Testis (tissue), 2 donors: ENCODE results near the gene SLC34A1.

ENCODE experiments used
- CTCF ChIP-seq, 3 experiments: fragments of 450-650 bp in 2 of 3; fragments of 200-600 bp in 1 of 3; sonication (generic) in 1 of 3; IDR thresholded peaks; one replicate each; pipeline ENCODE4 v1.5.1; 2016 to 2019; ENCODE audit warnings: antibody characterized with exemption in 3 of 3, mild to moderate bottlenecking in 2 of 3, moderate library complexity in 1 of 3
- POLR2A ChIP-seq: fragments of 450-650 bp; IDR thresholded peaks from one replicate; pipeline ENCODE4 v1.6.1; 2017; ENCODE audit warnings: antibody characterized with exemption, mild to moderate bottlenecking, moderate library complexity

GRCh38 chr5:177357459-177358351, 26.5 kb upstream of the SLC34A1 start, which contains the start of gene RGS14:
- TF ChIP-seq POLR2A (no peak), CTCF (IDR thresholded peaks at IDR 0.05) (no peak)
